SK-N-SH (cell line): ENCODE results near the gene CHST9.

Experiments
- CTCF ChIP-seq: fragments of 200-600 bp; sonication (generic); IDR thresholded peaks from 2 replicates; pipeline ENCODE4 v1.6.1; 2017; ENCODE audit warnings: antibody characterized with exemption, mild to moderate bottlenecking, moderate library complexity
- EP300 ChIP-seq, 2 experiments: IDR thresholded peaks; 2 replicates each; pipeline versions ENCODE4 v1.4.0 to v1.6.1; 2012; ENCODE audit warnings: borderline replicate concordance in 1 of 2, low read depth in 1 of 2, low read length in 1 of 2
- EZH2phosphoT487 ChIP-seq: fragments of 200-600 bp; sonication (generic); IDR thresholded peaks from 2 replicates; pipeline ENCODE4 v1.6.1; 2017; ENCODE audit warnings: low read depth, mixed run types, mild to moderate bottlenecking, antibody characterized with exemption, moderate library complexity, borderline replicate concordance
- IRF3 ChIP-seq: fragments of 150-350 bp; IDR thresholded peaks from 2 replicates; pipeline ENCODE4 v1.6.1; 2016; ENCODE audit warnings: mild to moderate bottlenecking, low read depth, low read length
- MEF2A ChIP-seq: IDR thresholded peaks from 2 replicates; pipeline ENCODE4 v1.4.0; 2012; ENCODE audit warnings: low read depth, borderline replicate concordance
- SIN3A ChIP-seq: IDR thresholded peaks from 2 replicates; pipeline ENCODE4 v1.6.1; 2012; ENCODE audit warnings: low read depth, mild to moderate bottlenecking, low read length, moderate library complexity, borderline replicate concordance
- TAF1 ChIP-seq: IDR thresholded peaks from 2 replicates; pipeline ENCODE4 v1.6.1; 2012; ENCODE audit warnings: low read depth, mild to moderate bottlenecking, low read length, moderate library complexity, borderline replicate concordance

- TF ChIP-seq CTCF (no peak), MEF2A (no peak), IRF3 (no peak), EP300 (IDR thresholded peaks at IDR 0.05; ENCODE audit: borderline replicate concordance in 1 of 2, low read depth in 1 of 2, low read length in 1 of 2) (no peak), SIN3A (no peak), EZH2phosphoT487 (no peak), TAF1 (no peak)
Measured at GRCh38 chr18:27143580-27144287, 41.4 kb downstream of the CHST9 start.
